ENCODE measurements around the gene ZCCHC13.

DNA sequence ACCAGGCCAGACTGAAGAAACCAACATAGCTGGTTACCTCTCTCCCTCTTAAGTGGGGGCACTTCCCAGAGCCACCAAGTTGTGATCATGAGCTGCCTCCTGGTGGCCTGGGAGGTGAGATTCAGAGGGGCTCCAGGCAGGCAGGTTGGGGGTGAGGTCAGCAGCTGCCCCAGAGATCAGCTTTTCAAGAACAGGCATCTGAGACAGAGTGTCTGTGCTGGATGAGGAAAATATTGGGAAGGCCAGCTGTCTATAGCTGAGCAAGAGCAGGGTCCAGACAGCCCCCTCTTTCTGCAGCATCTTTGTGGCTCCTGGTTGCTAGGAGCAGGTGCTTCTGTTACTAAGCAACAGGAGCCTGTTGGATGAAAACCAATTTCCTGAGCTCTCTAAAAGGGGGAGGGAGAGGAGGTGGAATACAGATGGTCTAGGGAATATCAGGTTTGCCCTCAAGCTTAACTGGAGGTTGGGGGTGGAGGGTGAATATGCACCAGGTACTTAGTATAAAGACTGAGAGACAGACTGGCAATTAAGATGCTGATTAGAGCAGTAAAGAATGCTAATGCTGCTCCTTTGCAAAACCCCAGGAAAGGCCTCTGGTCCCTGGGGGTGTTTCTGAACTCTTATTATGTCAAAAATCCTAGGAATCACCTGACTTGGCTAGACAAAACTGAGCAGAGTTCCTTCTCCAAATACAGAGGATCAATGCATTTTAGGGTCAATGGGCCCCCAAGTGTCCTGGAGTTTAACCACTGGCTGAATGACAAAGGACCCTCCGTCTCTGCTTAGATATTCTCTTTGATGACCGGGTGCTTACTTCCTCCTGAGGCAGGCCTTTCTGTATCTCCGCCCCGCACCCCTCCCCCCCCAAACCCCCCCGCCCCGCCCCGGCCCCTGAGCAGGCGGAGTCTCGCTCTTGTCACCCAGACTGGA lies 21.4 kb downstream of the ZCCHC13 start:
- no peak for TF ChIP-seq POLR2AphosphoS5 (IDR thresholded peaks at IDR 0.05; ENCODE audit: low read depth)
- TF ChIP-seq, protein P1, sequence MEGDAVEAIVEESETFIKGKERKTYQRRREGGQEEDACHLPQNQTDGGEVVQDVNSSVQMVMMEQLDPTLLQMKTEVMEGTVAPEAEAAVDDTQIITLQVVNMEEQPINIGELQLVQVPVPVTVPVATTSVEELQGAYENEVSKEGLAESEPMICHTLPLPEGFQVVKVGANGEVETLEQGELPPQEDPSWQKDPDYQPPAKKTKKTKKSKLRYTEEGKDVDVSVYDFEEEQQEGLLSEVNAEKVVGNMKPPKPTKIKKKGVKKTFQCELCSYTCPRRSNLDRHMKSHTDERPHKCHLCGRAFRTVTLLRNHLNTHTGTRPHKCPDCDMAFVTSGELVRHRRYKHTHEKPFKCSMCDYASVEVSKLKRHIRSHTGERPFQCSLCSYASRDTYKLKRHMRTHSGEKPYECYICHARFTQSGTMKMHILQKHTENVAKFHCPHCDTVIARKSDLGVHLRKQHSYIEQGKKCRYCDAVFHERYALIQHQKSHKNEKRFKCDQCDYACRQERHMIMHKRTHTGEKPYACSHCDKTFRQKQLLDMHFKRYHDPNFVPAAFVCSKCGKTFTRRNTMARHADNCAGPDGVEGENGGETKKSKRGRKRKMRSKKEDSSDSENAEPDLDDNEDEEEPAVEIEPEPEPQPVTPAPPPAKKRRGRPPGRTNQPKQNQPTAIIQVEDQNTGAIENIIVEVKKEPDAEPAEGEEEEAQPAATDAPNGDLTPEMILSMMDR (IDR thresholded peaks at IDR 0.05; ENCODE audit: insufficient read depth, low read length): no peak

Measured in HL-60 (cell line).